ENCODE measurements around the gene SIK1. TPM values are rescaled to one million over a fixed set of nuclear protein-coding genes. Genes with fewer than 3 reads are reported as not detected.
A peak's percentile ranks its signal among the peaks of the same experiment; 100 is the strongest.
"Not testable (repeated sequence)": the region's sequence is repeated elsewhere in the genome, so short reads cannot be mapped to it uniquely, and the experiment has no call there.

The SIK1 gene
- total RNA-seq, 2 experiments from 2014 or later, result 25.9 to 31.6 TPM

DNA sequence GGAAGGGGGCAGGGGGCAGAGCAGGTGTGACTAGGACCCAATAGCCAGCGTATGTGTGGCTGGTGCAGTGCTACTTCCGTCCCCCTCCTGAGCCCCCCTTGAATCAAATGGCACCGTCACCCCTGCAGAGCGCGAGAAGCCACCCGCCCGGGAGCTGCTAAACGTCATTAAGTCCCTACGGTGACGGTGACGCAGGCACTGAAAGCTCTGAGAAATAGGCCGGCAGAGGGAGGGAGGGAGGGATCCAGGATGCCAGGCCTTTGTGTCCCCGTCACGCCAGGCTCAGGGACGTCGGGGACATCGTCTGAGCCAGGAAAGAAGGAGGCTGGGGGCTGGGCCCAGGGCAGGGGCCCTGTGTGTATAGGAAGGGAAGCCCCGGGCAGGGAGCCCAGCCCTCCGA is 43.6 kb downstream of the SIK1 start:
- H3K9me3 Mint-ChIP-seq, POLR2A ChIA-PET, H3K27ac Mint-ChIP-seq, H3K36me3 Mint-ChIP-seq, H3K27me3 Mint-ChIP-seq, H3K4me3 Mint-ChIP-seq, H3K4me1 Mint-ChIP-seq, DNase-seq: not testable (repeated sequence)
- peak; percentile 80 for ATAC-seq (ENCODE audit: low read depth)

DNA sequence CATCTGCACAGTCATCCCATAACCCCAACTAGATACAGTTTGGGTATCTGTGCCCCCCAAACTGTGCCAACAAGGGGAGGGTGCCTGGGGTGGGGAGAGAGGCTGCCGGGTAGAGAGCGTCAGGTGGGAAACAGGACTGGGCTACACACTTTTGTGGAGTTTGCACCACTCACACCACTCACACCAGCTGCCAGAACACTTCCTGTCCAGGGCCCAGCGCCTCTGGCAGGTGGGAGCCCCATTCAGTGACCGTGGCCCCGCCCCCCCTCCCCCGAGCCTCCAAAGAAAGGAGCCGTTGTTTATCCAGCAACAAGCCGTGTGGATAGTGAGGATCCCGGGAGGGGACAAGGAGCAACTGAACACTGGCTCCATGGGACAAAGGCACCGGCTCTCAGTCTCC is 44.0 kb downstream of the SIK1 start:
- H3K27me3 Mint-ChIP-seq, H3K9me3 Mint-ChIP-seq, H3K27ac Mint-ChIP-seq, DNase-seq, H3K36me3 Mint-ChIP-seq, H3K4me1 Mint-ChIP-seq, H3K4me3 Mint-ChIP-seq, POLR2A ChIA-PET: not testable (repeated sequence)
- ATAC-seq (ENCODE audit: low read depth), result peak; percentile 10

GRCh38 chr21:43380852-43381533 is 45.9 kb downstream of the SIK1 start:
- not testable (repeated sequence) for DNase-seq

GRCh38 chr21:43380337-43380736 is 46.6 kb downstream of the SIK1 start:
- H3K27me3 Mint-ChIP-seq; ATAC-seq (ENCODE audit: low read depth); H3K9me3 Mint-ChIP-seq; H3K36me3 Mint-ChIP-seq; H3K4me1 Mint-ChIP-seq; H3K27ac Mint-ChIP-seq; DNase-seq; H3K4me3 Mint-ChIP-seq; POLR2A ChIA-PET: not testable (repeated sequence)

More at GRCh38 chr21:43380852-43381533, 45.9 kb downstream of the SIK1 start:
- H3K4me1 Mint-ChIP-seq; H3K27ac Mint-ChIP-seq; H3K4me3 Mint-ChIP-seq; POLR2A ChIA-PET; H3K36me3 Mint-ChIP-seq; ATAC-seq (ENCODE audit: low read depth); H3K9me3 Mint-ChIP-seq; H3K27me3 Mint-ChIP-seq: not testable (repeated sequence)

GRCh38 chr21:43379626-43380122 is 47.3 kb downstream of the SIK1 start:
- H3K4me3 Mint-ChIP-seq; H3K9me3 Mint-ChIP-seq; DNase-seq; ATAC-seq (ENCODE audit: low read depth); H3K27me3 Mint-ChIP-seq; H3K36me3 Mint-ChIP-seq; POLR2A ChIA-PET; H3K4me1 Mint-ChIP-seq; H3K27ac Mint-ChIP-seq: not testable (repeated sequence)

DNA sequence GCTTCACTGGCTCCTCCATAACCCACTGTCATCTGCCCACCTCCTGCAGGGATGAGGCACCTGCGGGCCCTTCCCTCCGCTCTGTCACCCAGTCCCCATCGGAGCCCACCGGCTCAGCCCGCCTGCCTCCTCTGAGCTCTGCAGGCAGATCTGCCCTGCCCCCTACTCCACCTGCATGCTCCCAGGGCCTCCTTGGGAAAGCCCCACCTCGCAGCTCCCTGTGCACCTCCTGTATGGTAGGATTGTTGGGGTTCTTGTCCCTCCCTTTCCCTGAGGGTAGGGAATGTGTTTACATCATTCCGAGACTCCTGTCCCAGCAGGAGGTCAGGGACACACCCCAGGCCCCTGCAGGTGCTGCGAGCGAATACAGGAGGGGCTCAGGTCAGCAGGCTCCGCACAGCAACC is 50.5 kb downstream of the SIK1 start:
- Mint-ChIP-seq H3K4me3 (no peak overlapping the region), H3K27ac (peak overlapping the region; percentile 61), H3K4me1 (no peaks in the 10 kb centered on the region), H3K9me3 (no peaks in the 10 kb centered on the region), H3K27me3 (no peaks in the 10 kb centered on the region), H3K36me3 (no peaks in the 10 kb centered on the region)
- POLR2A ChIA-PET, result no interaction called here
- DNase-seq (no peak), ATAC-seq (ENCODE audit: low read depth) (no peak)

GRCh38 chr21:43375837-43376477 is 51.0 kb downstream of the SIK1 start:
- no peaks in the 10 kb centered on the region for H3K4me1 Mint-ChIP-seq

DNA sequence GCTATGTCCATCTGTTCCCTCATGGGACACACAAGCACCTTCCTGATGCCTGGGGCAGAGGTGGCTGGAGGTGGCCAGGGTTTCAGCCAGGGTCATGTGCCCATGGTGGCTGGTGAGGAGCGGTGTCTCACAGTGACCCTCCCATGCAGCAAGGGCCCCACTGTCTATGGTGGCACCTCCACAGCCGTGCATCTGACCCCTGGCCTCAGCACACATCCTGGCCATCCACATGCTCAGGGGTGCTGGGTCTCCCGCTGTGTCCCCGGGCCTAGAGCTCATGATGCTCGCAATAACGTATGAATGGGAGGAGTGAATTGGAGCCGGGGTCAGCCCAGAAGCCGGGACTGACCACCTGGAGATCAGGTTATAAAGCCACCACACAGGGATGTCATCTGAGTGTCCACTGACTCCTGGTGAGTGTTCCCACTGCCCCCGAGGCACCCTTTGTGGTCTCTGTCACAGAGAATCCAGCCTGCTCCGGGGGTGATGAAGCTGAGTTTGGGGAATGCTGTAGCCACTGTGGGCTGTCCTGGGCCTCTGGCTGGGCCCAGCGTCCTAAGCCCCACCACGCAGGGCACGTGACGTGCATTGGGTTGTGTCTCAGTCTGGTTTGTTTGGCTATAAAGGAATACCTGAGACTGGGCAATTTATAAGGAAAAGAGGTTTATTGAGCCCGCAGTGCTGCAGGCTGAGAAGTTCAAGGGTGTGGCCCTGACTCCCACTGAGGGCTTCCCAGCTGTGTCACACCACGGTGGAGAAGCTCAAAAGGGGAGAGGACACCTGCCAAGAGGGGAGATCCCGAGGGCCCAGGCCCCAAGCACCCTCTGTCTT is 51.7 kb downstream of the SIK1 start:
- Mint-ChIP-seq H3K27ac (no peak overlapping the region), H3K4me3 (no peak overlapping the region), H3K27me3 (no peaks in the 10 kb centered on the region), H3K36me3 (no peaks in the 10 kb centered on the region), H3K4me1 (no peaks in the 10 kb centered on the region), H3K9me3 (no peaks in the 10 kb centered on the region)
- POLR2A ChIA-PET, result no interaction called here
- ATAC-seq (ENCODE audit: low read depth) (no peak), DNase-seq (no peak)

More at GRCh38 chr21:43375837-43376477, 51.0 kb downstream of the SIK1 start:
- ATAC-seq (ENCODE audit: low read depth) (no peak), DNase-seq (no peak)
- H3K27me3 Mint-ChIP-seq, result no peaks in the 10 kb centered on the region
- H3K36me3 Mint-ChIP-seq, result no peaks in the 10 kb centered on the region
- H3K9me3 Mint-ChIP-seq, result no peaks in the 10 kb centered on the region
- POLR2A ChIA-PET, result no interaction called here
- H3K4me3 Mint-ChIP-seq, result no peak overlapping the region
- peak overlapping the region; percentile 61 for H3K27ac Mint-ChIP-seq

DNA sequence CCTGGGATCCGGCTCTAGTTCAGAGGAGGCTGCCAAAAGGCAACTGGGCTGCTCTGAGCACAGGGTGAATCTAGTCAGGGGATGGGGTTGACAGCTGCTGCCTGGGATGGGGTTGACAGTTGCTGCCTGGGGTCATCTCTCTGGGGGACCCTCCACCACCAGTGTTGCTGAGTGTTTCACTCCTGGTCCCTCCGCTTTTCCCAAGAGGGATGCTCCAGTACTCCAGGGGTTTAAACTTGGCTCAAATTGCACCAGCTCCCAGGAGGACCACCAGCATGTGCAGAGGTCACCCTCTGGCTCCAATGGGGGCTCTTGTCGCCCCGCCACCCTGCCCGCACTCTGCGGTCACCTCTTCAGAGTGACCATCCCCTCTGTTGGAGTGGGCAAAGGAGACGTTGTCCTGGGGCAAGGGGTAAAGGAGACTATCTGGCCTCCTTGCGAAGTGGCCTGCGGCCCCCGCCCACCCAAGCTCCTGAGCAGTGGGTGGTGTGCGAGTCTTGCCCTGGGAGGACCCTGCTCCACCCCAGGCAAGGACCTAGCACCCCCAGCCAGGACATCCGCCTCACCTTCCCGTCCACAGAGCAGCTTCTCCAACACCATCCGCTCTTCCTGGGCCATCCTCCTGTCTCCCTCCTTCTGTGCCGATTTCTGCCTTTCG is 52.6 kb downstream of the SIK1 start:
- H3K4me1 Mint-ChIP-seq, result no peaks in the 10 kb centered on the region
- no peaks in the 10 kb centered on the region for H3K9me3 Mint-ChIP-seq
- no peaks in the 10 kb centered on the region for H3K27me3 Mint-ChIP-seq
- no peak overlapping the region for H3K4me3 Mint-ChIP-seq
- POLR2A ChIA-PET, result no interaction called here
- DNase-seq (no peak), ATAC-seq (ENCODE audit: low read depth) (no peak)
- H3K36me3 Mint-ChIP-seq, result no peaks in the 10 kb centered on the region
- H3K27ac Mint-ChIP-seq, result no peak overlapping the region

GRCh38 chr21:43373362-43374227 is 53.3 kb downstream of the SIK1 start:
- peaks cover 3% of the 10 kb centered on the region for H3K4me1 Mint-ChIP-seq
- no peaks in the 10 kb centered on the region for H3K36me3 Mint-ChIP-seq
- no peak overlapping the region for H3K4me3 Mint-ChIP-seq
- no peak for DNase-seq
- no peak for ATAC-seq (ENCODE audit: low read depth)
- H3K27me3 Mint-ChIP-seq, result no peaks in the 10 kb centered on the region
- POLR2A ChIA-PET, result no interaction called here
- H3K9me3 Mint-ChIP-seq, result no peaks in the 10 kb centered on the region
- no peak overlapping the region for H3K27ac Mint-ChIP-seq

DNA sequence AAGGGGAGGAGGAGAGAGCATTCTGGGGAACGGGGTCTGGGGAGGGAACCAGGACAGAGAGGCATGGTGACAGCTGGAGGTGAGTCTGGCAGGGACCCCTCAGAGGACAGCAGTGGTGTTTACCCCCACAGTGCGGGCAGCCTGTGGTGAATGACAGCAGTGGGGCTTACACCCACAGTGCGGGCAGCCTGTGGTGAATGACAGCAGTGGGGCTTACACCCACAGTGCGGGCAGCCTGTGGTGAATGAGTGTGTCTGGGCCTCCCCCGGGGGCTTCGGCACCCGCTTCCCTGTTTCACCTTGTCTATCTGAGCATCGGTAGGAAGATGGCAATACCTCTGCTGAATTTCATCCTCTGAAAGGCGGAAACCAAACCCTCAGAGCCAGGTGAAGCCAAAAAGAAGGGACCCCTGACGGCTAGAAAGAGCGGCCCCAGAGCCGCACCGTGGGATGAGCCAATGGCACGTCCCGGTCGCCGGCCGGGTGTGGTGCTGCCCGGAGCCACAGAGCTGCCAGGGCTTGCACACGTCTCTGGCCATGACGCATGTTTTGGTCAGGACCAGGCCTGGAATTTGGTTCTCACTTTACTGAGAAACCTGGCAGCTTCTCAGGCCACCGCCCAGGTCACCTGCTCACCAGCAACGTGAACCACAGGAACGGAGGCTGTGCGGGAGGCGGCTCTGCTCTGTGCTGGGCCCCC is 54.1 kb downstream of the SIK1 start:
- Mint-ChIP-seq H3K27me3 (no peaks in the 10 kb centered on the region), H3K4me1 (peaks cover 7% of the 10 kb centered on the region), H3K4me3 (no peak overlapping the region), H3K9me3 (no peaks in the 10 kb centered on the region), H3K27ac (no peak overlapping the region), H3K36me3 (no peaks in the 10 kb centered on the region)
- POLR2A ChIA-PET, result no interaction called here
- DNase-seq (no peak), ATAC-seq (ENCODE audit: low read depth) (no peak)

- H3K9me3 Mint-ChIP-seq, result no peaks in the 10 kb centered on the region
- H3K4me3 Mint-ChIP-seq, result no peak overlapping the region
- POLR2A ChIA-PET, result no interaction called here
- no peaks in the 10 kb centered on the region for H3K36me3 Mint-ChIP-seq
- DNase-seq, result no peak
- H3K27ac Mint-ChIP-seq, result no peak overlapping the region
- ATAC-seq (ENCODE audit: low read depth), result no peak
- peaks cover 7% of the 10 kb centered on the region for H3K4me1 Mint-ChIP-seq
- H3K27me3 Mint-ChIP-seq, result no peaks in the 10 kb centered on the region
Measured at GRCh38 chr21:43371786-43372185, 55.1 kb downstream of the SIK1 start.
